OCI-LY3 (cell line): ENCODE results near the gene GSTA2.
"Not testable (repeated sequence)": the region's sequence is repeated elsewhere in the genome, so short reads cannot be mapped to it uniquely, and the experiment has no call there.

Source experiments
- EZH2phosphoT487 ChIP-seq: fragments of 200-600 bp; shearing (Covaris generic); IDR thresholded peaks from 2 replicates; pipeline ENCODE4 v1.6.1; 2018; ENCODE audit warnings: antibody characterized with exemption, mixed run types, low read depth
- TF ChIP-seq, protein P1 (sequence below): fragments of 200-600, 300-600 bp; sonication (generic); IDR thresholded peaks from 2 replicates; pipeline ENCODE4 v1.5.1; 2014; ENCODE audit warnings: antibody characterized with exemption, low read length, low read depth

DNA sequence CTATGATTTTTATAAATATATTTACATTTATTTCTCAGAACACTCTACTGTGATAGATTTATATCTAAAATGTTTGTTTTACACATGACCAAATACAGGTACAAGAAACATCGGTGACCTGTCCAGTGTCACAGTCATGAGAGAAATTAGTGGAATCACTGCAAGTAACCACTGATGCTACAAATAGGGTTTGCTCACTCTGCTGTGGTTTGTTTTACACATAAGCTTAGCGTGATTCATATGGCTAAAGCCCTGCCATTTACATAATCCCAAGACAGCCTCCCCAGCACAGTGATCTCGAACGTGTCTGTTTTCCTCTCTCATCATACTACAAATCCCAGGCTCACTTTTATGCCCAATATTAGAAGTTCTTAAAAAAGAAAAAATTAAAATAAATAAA, 6.1 kb upstream of the GSTA2 start:
- TF ChIP-seq, protein P1, sequence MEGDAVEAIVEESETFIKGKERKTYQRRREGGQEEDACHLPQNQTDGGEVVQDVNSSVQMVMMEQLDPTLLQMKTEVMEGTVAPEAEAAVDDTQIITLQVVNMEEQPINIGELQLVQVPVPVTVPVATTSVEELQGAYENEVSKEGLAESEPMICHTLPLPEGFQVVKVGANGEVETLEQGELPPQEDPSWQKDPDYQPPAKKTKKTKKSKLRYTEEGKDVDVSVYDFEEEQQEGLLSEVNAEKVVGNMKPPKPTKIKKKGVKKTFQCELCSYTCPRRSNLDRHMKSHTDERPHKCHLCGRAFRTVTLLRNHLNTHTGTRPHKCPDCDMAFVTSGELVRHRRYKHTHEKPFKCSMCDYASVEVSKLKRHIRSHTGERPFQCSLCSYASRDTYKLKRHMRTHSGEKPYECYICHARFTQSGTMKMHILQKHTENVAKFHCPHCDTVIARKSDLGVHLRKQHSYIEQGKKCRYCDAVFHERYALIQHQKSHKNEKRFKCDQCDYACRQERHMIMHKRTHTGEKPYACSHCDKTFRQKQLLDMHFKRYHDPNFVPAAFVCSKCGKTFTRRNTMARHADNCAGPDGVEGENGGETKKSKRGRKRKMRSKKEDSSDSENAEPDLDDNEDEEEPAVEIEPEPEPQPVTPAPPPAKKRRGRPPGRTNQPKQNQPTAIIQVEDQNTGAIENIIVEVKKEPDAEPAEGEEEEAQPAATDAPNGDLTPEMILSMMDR = not testable (repeated sequence)
- TF ChIP-seq EZH2phosphoT487 = not testable (repeated sequence)
